Measurements from ENCODE around the gene GYG1.

The GYG1 gene

DNA sequence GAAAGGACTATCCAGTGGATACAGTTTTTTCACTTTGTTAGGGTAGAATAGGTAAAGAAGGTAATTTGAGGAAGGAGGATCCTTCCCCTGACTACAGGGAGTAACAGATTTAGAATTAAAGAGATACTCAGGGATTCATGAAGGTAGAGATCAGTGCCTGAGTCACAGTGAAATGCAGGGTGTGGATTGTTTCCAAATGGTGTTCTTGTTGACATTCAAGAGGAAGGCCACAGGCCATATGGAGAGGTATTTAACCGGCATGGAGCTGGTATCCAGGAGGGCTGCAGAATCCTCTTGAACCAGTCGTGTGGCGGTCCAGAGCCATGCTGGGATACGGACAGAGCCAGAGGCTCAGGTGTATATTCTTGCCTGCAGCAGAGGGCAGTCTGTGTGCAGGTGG, 28.2 kb downstream of the GYG1 start:
- DNase-seq: no peak

DNA sequence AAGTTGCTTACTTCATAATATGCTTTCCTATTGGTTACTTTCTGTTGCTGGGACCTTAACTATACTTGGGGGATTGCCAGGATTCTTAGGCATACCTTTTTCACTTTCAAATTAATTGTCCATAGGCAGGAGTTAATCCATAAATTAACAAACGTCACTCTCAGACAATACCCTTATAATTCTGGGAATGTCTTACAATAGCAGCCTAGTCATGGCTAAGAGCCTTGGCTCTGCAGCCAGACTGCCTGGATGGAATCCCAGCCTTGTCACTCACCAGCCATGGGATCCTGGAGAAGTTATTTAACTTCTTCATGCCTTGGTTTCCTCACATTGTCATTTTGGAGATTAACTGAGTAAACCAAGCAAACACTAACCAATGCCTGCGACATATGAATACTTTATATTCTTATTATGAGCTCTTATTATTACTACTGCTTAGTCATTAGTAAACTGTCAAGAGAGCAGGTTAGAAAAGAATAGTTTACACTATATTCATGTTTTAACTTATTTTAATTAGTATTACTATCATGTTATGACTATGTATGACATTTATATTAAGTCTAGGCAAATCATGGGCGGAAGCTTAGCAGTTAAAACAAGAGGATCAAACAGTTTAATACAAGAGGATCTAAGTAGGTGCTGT, 29.0 kb downstream of the GYG1 start:
- no peak for DNase-seq

DNA sequence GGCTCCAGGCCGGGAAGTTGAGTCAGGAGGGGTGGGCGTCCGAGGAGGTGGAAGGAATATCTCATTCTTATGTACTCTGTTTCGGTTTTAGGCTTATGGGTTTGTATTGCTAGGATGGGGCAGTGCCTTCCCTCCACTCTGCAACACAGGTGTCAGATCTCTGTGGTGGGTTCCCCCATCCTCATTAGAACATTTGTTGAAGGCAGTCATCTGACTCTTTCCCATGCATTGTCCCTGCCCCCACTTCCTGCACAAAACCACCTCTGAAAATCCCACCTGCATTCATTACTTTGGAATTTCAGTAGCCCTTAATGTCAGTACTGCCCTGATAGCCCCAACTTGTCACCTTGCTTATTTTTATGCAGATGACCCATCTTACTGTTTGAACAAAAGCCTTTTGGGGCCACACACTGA, 29.5 kb downstream of the GYG1 start:
- DNase-seq: peak in 1 of 3 donors; percentile 44

DNA sequence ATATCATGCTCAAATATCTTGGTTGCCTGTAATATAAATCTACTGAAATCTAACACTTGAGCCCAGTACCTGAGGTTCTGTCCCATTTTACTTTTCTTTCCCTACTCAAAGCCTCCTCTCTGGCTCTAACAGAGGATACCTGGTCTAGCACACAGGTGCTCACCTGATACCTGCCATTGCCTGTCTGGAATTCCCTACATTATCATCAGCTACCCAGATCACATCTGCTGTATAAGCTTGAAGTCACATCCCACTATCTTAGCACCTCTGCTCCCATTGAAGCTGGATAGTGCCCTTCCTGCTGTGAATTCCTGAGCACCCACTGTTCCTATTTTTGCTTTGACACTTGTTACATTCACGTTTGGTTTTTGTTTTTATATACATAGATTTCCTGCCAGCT, 30.5 kb downstream of the GYG1 start:
- no peak for DNase-seq

DNA sequence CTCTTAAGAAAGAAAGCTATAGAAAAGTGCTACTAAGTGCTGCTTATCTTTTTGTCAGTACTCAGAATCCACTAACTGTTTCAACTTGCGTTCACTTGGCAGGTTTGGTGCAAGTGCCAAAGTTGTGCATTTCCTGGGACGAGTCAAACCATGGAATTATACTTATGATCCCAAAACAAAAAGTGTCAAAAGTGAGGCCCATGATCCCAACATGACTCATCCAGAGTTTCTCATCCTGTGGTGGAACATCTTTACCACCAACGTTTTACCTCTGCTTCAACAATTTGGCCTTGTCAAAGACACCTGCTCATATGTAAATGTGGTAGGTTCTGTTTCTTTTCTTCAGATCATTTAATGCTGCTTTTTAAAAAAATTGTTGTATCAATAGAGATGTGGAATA, 32.6 kb downstream of the GYG1 start:
- DNase-seq: no peak

DNA sequence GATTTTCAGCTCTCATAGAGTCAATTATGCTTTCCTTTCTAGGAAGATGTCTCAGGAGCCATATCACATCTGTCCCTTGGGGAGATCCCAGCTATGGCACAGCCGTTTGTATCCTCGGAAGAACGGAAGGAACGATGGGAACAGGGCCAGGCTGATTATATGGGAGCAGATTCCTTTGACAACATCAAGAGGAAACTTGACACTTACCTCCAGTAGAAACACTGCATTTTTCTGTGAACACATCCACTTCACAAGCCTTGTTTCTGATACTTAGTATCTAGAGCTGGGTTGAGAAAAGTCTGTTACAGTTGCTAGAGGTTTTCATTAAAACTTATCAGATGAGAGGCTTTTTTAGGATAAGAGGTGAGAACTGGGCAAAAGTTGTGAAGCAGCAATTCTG, 35.4 kb downstream of the GYG1 start:
- DNase-seq: no peak

DNA sequence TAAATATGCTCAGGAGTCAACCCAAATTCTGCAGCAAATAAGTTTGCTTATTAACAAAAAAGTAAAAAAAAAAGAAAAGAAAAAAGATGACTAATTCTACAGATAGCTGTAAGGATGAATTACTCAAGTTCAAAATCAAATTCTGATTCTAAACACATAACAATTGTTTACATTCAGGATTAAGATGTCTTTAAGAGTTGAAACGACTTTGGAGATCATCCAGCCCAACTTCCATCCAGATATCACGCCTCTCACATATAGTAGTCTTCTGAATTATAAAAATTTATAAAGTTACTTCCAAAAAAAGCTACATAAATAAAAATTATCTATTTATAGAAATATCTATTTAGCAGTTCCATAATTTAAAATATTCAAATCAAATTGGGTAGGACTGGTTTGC, 39.8 kb downstream of the GYG1 start:
- DNase-seq: no peak

DNA sequence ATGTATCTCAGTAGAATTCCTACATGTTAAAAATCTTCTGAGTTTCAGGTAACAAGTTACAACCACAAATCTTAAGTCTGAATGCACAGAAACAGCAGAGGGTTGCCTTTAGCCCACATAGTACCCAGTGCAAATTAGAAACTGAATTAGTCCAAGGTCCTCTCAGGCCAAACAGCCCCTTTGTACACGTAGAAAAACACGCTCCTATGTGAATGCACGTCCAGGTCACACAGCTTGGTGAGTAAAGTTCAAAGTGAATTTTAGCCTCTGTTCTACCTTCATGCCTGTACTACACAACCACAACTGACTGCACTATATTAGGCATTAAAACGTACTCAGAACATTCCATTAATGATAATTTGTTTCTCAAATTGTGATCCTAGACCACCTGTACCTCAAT, 46.3 kb downstream of the GYG1 start:
- DNase-seq: no peak

DNA sequence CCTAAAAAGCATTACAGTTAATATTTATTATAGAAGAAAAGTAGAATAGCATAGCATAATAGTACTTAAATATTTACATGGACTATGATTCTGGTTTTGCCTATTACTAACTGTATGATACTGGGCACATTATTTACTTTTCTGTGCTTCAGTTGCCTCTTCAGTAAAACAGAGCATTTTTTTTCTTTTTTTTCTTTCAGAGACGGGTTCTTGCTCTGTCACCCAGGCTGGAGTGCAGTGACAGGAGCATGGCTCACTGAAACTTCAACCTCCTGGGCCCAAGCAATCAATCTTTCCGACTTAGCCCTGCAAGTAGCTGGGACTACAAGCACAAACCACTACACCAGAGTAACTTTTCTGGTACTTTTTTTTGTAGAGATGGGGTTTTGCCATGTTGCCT, 47.0 kb downstream of the GYG1 start:
- DNase-seq: no peak

DNA sequence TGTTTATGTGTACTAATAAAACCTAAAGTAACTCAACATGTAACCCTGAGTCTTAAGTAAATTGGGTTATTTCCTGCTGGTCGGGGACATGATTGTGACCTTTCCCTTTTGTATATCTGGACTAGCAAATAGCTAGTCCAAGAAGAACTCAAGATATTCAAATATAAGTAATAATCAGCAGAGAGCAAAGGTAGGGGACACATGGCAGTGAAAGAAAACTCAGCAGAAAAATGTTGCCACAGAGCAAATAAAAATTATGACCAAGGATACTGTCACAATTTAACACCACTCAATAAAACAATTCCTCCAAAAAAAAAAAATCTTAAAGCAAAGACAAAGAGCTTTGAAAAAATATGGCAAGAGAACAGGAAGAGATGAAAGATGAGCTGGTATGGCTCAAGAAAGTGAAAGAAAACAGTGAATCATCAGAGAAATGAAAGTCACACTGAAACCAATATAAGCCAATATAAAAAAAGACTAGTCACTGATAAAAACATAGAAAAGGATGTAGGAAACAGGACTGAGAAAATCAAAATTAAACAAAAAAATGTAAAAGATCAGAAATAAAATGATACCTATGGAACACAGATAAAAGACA, 51.5 kb downstream of the GYG1 start:
- DNase-seq: peak in 2 of 3 donors; percentile 31 to 39

DNA sequence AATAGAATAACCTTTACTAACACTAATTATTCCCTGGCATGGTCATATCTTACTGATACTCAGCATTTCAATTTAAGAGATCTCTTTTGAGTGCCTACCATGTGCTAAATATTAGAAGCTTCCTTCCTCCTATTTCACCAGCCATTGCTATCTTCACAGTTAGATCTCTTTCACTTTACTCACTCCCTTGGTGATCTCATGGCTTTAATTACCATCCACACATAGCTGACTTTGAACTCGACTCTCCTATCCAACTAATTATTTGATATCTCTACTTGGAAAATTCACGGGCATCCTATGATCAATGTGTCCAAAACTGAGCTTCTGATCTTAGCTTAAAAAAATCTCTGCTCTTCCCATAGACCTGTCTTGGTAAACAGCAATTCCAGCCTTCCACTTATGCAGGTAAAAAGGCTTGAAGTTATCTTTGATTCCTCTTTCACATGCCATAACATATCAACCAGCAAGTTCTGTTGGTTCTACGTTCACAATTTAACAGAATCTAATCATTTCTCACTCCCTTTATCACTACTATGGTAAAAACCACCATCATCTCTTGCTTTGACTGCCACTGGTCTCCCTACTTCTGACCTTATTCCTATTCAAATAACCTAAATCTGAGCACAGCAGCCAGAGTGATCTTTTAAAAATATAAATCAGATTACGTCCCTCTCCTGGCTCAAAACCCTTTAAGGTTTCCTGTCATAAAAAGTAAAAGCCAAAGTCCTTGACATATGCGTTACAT, 53.2 kb downstream of the GYG1 start:
- DNase-seq: no peak

DNA sequence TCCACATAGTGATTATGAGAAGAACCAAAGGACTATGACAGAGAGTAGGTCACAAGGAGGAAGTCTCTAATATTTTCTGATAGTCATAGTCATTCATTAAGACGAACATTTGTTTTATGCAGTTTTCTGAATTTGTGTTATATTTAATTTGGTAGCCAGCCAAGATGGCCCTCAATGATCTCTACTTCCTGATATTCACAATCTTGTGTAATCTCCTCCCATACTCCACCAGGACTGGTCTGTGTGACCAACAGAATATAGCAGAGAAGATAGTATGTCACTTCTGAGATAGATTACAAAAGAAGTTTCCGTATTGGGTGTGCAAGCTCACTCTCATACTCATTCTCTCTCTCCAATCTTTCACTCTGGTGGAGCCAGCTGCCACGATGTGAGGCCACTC, 64.2 kb downstream of the GYG1 start:
- DNase-seq: no peak

DNA sequence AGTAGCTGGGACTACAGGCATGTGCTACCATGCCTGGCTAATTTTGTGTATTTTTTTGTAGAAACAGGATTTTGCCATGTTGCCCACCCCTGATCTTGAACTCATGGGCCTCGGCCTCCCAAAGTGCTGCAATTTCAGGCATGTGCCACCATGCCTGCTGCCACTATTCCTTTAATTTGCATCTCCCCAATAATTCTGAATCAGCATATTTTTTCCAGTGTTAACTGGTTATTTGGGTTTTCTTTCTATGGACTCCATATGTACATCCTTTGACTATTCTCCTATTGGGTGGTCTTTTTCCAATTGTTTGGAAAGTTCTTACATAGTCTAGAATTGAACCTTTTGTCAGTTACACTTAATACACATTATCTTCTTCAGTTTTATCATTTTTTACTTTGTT, 66.9 kb downstream of the GYG1 start:
- no peak for DNase-seq

DNA sequence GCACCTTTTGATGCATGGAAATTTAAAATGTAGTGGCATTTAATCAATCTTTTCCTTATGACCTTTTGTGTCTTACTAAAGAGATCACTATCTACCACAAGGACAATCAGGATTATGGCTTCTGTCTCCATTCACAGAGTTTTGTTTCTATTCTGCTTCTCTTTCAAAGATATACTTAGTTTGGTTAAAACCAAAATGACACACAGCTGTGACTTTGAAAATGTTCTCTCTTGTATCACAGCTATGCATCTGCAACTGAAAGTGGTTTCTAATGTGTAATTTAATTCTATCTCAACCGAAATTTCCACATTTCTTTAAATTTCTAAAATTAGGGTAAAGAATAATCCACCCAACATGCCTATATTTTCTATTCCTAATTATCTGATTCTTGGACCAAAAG, 67.3 kb downstream of the GYG1 start:
- no peak for DNase-seq

DNA sequence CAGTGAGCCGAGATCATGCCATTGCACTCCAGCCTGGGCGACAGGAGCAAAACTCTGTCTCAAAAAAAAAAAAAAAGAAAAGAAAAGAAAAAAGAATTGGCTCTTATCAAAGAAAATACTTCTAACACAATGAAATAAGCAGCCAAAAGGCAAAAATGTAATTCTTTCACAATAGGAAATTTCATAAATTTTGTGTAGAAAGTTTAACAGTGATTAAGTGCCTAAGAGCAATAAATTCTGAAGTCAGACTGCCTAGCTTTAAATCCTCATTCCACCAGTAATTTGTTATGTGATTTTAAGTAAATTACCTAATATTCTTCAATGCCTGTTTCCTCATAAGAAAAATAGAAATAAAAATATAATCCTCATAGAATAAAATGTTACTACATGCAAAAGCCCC, 70.4 kb downstream of the GYG1 start:
- DNase-seq: no peak

DNA sequence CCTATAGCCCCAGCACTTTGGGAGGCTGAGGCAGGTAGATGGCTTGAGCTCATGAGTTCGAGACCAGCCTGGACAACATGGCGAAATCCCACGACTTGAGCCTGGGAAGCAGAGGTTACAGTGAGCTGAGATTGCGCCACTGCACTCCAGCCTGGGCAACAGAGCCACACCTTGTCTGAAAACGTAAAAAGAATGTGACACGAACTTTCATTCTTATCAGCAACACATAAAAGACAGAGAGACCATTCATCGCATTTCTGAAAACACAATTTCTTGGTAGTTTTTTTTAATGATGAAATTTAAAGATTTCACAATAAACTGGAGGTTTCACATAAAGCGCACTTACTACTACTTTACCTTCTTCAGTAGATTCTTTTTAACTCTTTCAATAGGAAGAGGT, 76.5 kb downstream of the GYG1 start:
- DNase-seq: no peak

All from suppressor macrophage treated with lipopolysaccharide for 1 hour (primary cell).